Activated CD8-positive, alpha-beta memory T cell treated with anti-CD3 and anti-CD28 coated beads, Interleukin-2, amount 50 U/mL, for 1 hour (primary cell): ENCODE measurements around the gene MSGN1.

Experiments used
- DNase-seq: peaks from one replicate; pipeline ENCODE4 v3.0.0-alpha.2; 2020; ENCODE audit errors: extremely low read depth

The MSGN1 gene

DNA sequence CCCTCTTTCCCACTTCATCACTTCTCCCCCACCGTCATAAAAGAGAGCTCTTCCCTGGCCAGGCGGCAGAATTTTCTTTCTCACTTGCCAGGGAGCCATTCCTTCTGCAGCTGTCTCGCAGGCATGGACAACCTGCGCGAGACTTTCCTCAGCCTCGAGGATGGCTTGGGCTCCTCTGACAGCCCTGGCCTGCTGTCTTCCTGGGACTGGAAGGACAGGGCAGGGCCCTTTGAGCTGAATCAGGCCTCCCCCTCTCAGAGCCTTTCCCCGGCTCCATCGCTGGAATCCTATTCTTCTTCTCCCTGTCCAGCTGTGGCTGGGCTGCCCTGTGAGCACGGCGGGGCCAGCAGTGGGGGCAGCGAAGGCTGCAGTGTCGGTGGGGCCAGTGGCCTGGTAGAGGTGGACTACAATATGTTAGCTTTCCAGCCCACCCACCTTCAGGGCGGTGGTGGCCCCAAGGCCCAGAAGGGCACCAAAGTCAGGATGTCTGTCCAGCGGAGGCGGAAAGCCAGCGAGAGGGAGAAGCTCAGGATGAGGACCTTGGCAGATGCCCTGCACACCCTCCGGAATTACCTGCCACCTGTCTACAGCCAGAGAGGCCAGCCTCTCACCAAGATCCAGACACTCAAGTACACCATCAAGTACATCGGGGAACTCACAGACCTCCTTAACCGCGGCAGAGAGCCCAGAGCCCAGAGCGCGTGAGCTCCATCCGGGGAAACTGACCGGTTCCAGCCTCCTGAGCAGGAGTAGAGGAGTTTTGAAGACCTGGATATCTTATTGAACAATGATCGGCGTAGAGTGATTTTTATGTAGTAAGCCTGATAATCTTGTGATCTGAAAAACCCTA is at the start of gene MSGN1:
Gene MSGN1 (plus strand): TSS at position 65 of the 850 bp plus-strand sequence. CDS start 59 bp downstream, at position 124.
- DNase-seq = no peak

GRCh38 chr2:17768894-17769293 is 47.4 kb upstream of the MSGN1 start:
- DNase-seq = no peak

- DNase-seq = no peak
Measured at GRCh38 chr2:17771956-17772355, 44.3 kb upstream of the MSGN1 start.

DNA sequence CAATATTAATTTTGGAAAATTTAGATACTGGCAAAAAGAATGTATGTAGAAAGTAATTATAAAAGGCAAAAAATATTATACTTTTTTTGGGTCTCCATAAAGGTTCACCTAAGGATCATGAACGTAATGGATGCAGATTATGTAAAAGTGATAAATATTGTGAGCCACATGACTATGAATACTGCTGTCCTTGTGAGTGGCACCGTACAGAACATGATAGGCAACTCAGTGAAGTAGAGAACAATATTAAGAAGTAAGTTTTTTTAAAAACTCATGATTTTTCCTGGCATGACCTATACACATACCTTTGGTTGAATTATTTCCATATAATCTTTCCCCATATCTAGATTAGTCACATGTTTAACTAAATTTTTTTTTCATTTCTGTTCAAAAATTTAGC is 43.7 kb upstream of the MSGN1 start:
- no peak for DNase-seq

DNA sequence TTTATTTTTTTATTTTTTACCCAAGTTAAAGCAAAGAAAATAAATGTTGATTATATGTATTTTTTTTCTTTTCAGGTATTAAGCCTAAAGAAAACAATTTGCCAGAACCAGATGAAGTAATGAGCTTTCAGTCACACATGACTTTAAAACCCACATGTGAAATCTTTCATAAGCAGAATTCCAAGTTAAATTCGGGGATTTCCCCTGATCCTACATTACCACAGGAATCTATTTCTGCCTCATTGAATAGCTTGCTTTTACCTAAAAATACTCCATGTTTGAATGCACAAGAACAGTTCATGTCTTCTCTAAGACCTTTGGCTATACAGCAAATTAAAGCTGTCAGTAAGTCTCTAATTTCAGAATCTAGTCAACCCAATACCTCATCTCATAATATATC is 35.7 kb upstream of the MSGN1 start:
- no peak for DNase-seq

DNA sequence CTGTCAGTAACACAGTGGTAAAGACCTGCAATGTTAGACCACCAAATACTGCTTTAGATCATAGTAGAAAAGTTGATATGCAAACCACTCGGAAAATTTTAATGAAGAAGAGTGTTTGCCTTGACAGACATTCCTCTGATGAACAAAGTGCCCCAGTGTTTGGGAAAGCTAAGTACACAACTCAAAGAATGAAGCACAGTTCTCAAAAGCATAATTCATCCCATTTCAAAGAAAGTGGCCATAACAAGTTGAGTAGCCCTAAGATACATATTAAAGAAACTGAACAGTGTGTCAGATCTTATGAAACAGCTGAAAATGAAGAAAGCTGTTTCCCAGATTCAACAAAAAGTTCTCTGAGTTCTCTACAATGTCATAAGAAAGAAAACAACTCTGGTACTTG is 34.8 kb upstream of the MSGN1 start:
- DNase-seq = no peak

DNA sequence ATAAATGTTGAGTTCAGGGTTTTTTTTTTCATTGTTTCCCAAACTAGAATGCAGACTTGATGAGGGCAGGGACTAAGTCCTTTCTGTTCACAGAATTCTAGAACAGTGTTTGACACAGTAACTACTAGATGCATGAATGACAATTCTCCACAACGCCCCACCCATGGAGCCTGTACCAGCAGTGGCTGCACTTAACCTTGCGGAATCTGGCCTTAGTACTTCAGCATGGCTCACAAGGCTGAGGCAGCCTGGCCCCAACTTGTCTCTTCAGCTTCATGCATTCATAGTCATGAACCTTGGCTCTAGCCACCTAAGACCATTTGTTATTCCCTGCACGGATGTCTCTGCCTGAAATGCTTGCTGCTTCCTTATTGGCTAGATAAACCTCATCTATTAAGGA is 29.5 kb upstream of the MSGN1 start:
- DNase-seq = no peak

GRCh38 chr2:17788773-17789172 is 27.5 kb upstream of the MSGN1 start:
- no peak for DNase-seq

- DNase-seq = no peak
Measured at GRCh38 chr2:17790536-17790935, 25.7 kb upstream of the MSGN1 start.

- no peak for DNase-seq
Measured at GRCh38 chr2:17791121-17791816, 25.0 kb upstream of the MSGN1 start.

DNA sequence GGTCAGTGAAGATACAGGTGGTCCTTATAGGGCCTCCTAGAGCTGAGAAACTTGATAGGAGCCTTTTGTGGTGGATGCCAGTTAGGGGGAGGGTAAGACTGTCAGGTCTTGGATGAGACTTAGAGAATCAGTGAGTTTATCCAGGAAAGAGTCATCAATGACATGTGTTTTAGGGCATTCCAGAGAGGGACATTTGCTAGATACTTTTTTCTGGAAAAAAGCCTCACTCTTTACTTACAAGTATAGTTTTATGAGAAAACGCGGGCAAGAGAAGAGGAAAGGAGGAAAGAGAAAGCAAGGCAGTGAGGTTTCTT is 24.5 kb upstream of the MSGN1 start:
- no peak for DNase-seq

GRCh38 chr2:17792515-17792914 is 23.7 kb upstream of the MSGN1 start:
- DNase-seq = no peak

GRCh38 chr2:17793296-17793695 is 23.0 kb upstream of the MSGN1 start:
- no peak for DNase-seq

DNA sequence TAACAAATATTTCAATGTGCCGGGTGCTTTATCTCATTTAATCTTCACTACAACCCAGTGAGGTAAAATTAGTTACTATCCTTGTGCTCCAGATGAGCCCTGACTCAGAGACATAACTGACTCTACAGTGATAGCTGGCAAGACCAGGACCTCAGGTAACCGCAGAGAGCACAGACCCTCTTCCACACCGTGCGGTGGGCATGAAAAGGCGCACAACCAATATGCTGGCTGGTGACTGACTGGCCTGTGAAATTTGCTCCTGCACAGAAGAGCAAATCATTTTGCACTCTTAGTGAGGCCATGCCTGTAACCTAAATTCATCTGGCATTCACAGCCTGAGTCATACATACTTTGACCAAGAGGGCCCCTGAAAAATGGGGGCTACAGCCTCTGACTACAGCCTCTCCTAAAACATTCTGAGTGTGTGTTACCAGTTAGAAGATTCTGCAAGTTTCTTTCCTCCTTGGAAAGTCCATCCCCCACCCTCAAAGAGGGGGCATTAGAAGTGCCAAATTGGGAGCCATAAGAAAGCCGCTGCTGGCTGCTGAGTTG is 22.4 kb upstream of the MSGN1 start:
- DNase-seq = no peak

GRCh38 chr2:17795309-17795708 is 21.0 kb upstream of the MSGN1 start:
- no peak for DNase-seq

GRCh38 chr2:17798338-17798737 is 17.9 kb upstream of the MSGN1 start:
- no peak for DNase-seq

DNA sequence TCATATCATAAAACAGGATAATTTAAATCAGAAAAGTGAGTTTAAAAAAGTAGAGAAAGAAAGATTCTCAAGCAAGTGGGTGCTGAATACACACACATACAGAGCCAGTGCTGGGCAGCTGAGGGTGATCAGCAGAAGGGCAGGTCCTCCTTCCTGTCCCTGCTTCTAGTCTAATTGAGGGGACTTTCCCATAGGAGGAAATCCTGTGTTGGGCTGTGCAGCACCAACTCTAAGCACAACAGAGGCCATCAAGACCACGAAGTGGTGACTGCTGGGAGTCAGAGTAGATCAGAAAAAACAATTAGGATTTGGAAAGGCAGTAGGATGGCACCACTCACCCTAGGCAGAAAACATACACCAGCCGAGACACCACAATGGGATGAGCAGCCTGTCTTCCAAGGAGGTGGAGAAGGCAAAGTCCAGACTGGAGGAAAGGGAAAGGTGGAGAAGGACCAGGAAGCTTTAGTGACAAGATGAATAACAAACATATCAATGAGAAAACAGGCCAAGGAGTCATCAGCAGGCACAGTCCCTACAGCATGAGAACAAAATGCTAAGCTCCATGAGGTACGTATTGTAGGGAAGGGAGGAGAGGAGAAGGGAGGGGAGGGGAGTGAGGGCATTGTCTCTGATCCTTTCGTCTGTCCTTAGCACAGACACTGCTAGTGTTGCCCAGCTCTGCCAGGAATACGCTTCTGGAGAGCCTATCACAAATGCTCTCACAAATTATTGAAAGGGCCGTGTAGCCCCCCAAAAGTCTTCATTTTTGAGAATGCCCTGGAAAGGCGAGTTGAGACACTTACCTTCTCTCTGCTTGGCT is 16.7 kb upstream of the MSGN1 start:
- DNase-seq = no peak

GRCh38 chr2:17800219-17800618 is 16.0 kb upstream of the MSGN1 start:
- no peak for DNase-seq

DNA sequence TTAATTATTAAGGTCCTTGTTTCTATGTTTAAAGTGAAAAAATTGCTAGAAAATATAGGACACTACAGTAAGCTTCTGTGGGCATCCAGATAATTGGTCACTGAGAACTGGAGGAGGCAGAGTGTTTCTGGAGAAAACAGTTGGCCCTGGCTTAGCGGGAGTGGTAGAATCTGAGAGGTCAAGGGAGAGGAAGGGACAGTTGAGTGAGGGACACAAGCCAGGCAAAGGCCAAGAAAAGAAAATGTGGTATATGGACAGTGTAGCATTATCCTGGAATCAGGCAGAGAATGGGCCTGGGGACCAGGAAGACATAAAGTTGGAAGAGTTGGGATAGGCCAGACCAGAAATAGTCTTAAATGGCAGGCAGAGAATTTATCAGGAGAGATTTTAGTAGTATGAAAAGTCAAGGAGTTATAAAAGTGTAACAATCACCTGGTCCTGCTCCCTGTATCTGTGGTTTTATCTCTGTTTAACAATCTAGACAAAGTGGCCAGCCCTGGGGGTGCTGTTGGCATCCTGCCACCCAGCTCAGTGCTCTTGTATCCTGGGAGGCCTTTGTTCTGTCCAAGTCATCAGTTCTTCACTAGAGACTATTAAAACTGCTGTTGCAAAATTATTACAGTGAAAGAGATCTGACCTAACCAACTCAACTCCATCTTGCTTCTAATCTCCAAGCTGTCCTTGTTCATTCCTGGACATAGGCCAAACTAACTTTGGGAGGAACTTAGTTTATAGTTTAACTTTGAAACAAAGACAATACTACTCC is 15.4 kb upstream of the MSGN1 start:
- no peak for DNase-seq

DNA sequence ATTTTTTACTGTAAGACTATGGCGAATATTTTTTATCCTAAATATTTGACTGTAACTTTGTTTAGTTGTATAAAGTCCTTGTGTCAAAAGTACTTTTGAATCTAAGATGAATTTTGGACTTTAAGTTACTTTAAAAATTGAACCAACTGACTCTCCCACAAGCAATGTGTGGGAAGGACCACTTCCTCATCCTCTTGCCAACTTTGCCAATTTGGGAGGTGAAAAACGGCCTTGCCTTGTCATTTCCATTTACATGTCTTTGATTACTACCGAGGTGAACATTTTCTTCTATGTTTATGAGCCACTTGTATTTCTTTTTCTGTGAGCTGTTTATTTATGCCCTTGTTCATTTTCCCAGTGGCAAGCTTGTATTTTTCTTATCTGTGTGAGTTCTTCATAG is 12.8 kb upstream of the MSGN1 start:
- DNase-seq = no peak

- no peak for DNase-seq
Measured at GRCh38 chr2:17804358-17804757, 11.9 kb upstream of the MSGN1 start.

DNA sequence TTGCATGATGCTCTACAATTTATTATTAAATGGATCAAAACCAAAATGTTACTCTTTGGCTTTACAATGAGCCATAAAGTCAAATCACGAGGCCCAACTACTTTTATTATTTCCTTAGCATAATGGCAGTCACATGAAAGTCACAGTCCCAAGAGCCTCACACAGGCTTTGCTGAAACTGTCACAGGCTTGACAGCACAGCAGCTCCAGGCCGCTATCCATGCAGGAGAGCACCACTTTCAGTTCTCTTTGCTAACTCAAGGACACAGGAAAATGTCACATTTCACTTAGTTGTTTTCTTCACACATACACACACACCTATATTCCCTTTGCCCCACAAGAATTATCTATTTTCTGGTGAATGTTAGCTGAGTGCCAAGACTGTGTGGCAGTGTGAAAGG is 11.1 kb upstream of the MSGN1 start:
- DNase-seq = no peak
